ENCODE measurements around the gene CSTPP1. TPM values are rescaled to one million over a fixed set of nuclear protein-coding genes. Genes with fewer than 3 reads are reported as not detected.

Gene CSTPP1
- total and polyA plus RNA-seq, 2 of the 8 experiments (the other 6 are each of a cell fraction or from before 2014, with no cell fraction given): 24.2 to 28.7 TPM

DNA sequence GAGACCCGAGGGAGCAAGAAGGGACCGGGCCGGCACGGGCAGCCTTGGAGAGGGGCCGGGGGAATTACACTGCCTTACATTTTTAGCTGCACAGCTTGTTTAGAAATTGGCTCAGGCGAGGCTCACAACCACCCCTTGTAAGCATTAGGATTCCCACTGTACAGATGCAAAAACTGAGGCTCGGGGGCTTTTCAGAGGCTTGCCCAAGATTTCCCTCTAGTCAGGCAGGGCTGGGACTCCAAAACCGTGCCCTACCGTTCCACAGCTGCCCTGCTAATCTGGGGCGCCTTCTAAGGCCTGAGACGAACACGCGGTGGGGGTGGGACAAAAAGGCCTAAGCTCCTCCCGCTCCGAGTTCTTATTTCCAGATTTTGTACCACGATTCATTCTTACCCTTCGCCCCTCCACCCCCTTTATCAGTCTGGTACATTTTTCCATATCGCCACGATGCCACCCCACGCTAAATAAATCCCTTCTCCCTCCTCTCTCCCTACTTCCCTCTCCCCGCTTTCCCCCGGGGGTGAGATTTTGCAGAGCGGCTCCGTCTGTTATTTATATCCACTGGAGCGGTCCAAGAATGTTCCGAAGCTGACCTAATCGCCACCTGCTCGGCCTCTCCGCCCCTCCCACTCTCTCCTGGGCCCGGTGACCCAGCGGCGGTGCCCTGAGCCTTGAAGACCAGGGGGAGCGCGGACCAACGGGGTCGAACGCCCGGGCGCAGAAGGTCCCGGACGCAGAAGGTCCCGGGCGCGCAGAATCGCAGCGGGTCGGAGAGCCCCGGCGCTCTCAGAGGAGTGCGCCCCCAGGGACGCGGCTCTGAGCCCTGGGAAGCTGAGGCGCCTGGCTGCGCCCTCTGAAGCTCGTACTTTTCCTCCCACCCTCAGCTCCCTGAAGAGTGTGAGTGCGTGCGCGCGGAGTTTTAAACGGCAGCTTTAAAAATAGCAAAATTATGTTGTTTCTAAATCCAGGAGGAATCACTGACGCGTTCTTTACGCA is 250.4 kb downstream of the CSTPP1 start (continued):
- TF ChIP-seq RNF2 (IDR thresholded peaks at IDR 0.05; ENCODE audit: borderline replicate concordance, low read depth, low read length, missing control alignments, poor library complexity, severe bottlenecking) (no peak), RXRA (IDR thresholded peaks at IDR 0.05; ENCODE audit: insufficient read depth, low read depth, low read length) (no peak), TAF7 (optimal IDR thresholded peaks at IDR 0.05; ENCODE audit: borderline replicate concordance, low read depth, low read length) (peak; percentile 22), TAF1 (IDR thresholded peaks at IDR 0.05; ENCODE audit: low read depth, low read length) (peak; percentile 80), KDM4A (IDR thresholded peaks at IDR 0.05; ENCODE audit: low read depth, low read length, severe bottlenecking) (peak; percentile 69), CEBPB (IDR thresholded peaks at IDR 0.05; ENCODE audit: low read depth, low read length) (no peak), KDM1A (IDR thresholded peaks at IDR 0.05; ENCODE audit: borderline replicate concordance, low read length) (peak; percentile 96), GTF2F1 (IDR thresholded peaks at IDR 0.05; ENCODE audit: borderline replicate concordance, low read depth, low read length) (0 out of 2 replicates have a peak, but pooled peaks have one; percentile 49), NANOG (IDR thresholded peaks at IDR 0.05; ENCODE audit: insufficient read depth, low read depth, low read length, poor library complexity, severe bottlenecking) (no peak), HDAC6 (IDR thresholded peaks at IDR 0.05; ENCODE audit: low read depth, low read length) (no peak), BRCA1 (IDR thresholded peaks at IDR 0.05; ENCODE audit: low read depth, low read length) (no peak), YY1 (IDR thresholded peaks at IDR 0.05; ENCODE audit: low read depth, low read length) (no peak), POLR2AphosphoS5 (IDR thresholded peaks at IDR 0.05; ENCODE audit: low read depth, low read length) (peak; percentile 88)
- TF ChIP-seq, protein P1, sequence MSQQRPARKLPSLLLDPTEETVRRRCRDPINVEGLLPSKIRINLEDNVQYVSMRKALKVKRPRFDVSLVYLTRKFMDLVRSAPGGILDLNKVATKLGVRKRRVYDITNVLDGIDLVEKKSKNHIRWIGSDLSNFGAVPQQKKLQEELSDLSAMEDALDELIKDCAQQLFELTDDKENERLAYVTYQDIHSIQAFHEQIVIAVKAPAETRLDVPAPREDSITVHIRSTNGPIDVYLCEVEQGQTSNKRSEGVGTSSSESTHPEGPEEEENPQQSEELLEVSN (IDR thresholded peaks at IDR 0.05): peak; percentile 24; the same call in 1 of the 2 replicates
- TF ChIP-seq, protein P2, sequence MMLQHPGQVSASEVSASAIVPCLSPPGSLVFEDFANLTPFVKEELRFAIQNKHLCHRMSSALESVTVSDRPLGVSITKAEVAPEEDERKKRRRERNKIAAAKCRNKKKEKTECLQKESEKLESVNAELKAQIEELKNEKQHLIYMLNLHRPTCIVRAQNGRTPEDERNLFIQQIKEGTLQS (IDR thresholded peaks at IDR 0.05; ENCODE audit: insufficient read depth, low read depth, low read length): no peak
